T-helper 1 cell treated with Interleukin-12 subunit alpha and Interleukin-12 subunit beta and Interleukin-4 antibody, amounts not matched to agents 30 ng/mL and 1 ng/mL, for 36 hours (primary cell): ENCODE measurements around the gene MFNG. TPM values are rescaled to one million over a fixed set of nuclear protein-coding genes. Genes with fewer than 3 reads are reported as not detected.

Source experiments
- intact Hi-C: fragments of 100-400 bp; cut with micrococcal nuclease; formaldehyde crosslinking; loops from one replicate; pipeline ENCODE4 v1.15.1; 2024
- total RNA-seq: library from RNA; stranded (reverse); gene quantifications from 2 replicates; pipeline ENCODE4 v1.2.3, GENCODE V29; 2022

The MFNG gene
- total RNA-seq, 1 donor from 2014 or later = 207 TPM

- intact Hi-C loops = no loop called here
These were observed 58.2 kb downstream of the MFNG start for GRCh38 chr22:37427711-37428635.

- intact Hi-C loops = no loop called here
These were observed 59.0 kb downstream of the MFNG start, which contains the start of gene ELFN2 for GRCh38 chr22:37427135-37427710. TSS of gene ELFN2 (minus strand) at chr22:37427479. CDS start at chr22:37375534, 51,945 bp downstream.

- intact Hi-C loops = no loop called here
These were observed 59.5 kb downstream of the MFNG start for GRCh38 chr22:37426706-37427134.

- intact Hi-C loops = no loop called here
These were observed 60.1 kb downstream of the MFNG start for GRCh38 chr22:37425800-37426705.

GRCh38 chr22:37425369-37425768 lies 60.8 kb downstream of the MFNG start:
- intact Hi-C loops = no loop called here

GRCh38 chr22:37423283-37423682 lies 62.9 kb downstream of the MFNG start:
- intact Hi-C loops = no loop called here

GRCh38 chr22:37421468-37421877 lies 64.7 kb downstream of the MFNG start:
- intact Hi-C loops = no loop called here

GRCh38 chr22:37420686-37421467 lies 65.3 kb downstream of the MFNG start:
- intact Hi-C loops = no loop called here

GRCh38 chr22:37419969-37420685 lies 66.1 kb downstream of the MFNG start:
- intact Hi-C loops = no loop called here

- intact Hi-C loops = no loop called here
These were observed 66.7 kb downstream of the MFNG start for GRCh38 chr22:37419370-37419968.

Other genes with a start within 250 kb of the MFNG start
- gene RAC2, start 242.1 kb downstream of the MFNG start, total RNA-seq = 978 and 990 TPM in 2 replicates
- gene CYTH4, start 203.9 kb downstream of the MFNG start, total RNA-seq = 148 and 160 TPM in 2 replicates
- gene ELFN2, start 58.9 kb downstream of the MFNG start, total RNA-seq = 0.12 and 0.17 TPM in 2 replicates
- gene CARD10, start 33.0 kb upstream of the MFNG start, total RNA-seq = not detected in 2 replicates
- 1.9 and 2.3 TPM in 2 replicates for gene CDC42EP1, start 74.1 kb upstream of the MFNG start, total RNA-seq
- gene LGALS2, start 93.7 kb upstream of the MFNG start, total RNA-seq = 0.39 TPM in 1 of 2 replicates, not detected in the other
- 65.1 and 67.2 TPM in 2 replicates for gene GGA1, start 122.5 kb upstream of the MFNG start, total RNA-seq
- 183 and 187 TPM in 2 replicates for gene SH3BP1, start 153.3 kb upstream of the MFNG start, total RNA-seq
- 17.7 and 20.6 TPM in 2 replicates for gene PDXP, start 172.3 kb upstream of the MFNG start, total RNA-seq
- gene LGALS1, start 189.3 kb upstream of the MFNG start, total RNA-seq = 791 and 792 TPM in 2 replicates
- 53.4 and 55.6 TPM in 2 replicates for gene NOL12, start 200.0 kb upstream of the MFNG start, total RNA-seq
- gene TRIOBP, start 210.7 kb upstream of the MFNG start, total RNA-seq = 41.0 and 45.8 TPM in 2 replicates